Measurements from ENCODE around the gene WDR1. TPM values are rescaled to one million over a fixed set of nuclear protein-coding genes. Genes with fewer than 3 reads are reported as not detected.

The WDR1 gene
- total and polyA plus RNA-seq, 2 donors from 2014 or later: 176 to 313 TPM

- peak; percentile 77 for FAIRE-seq
- peak overlapping the region in 1 of 3 donors; percentile 80 for H3K9ac ChIP-seq (ENCODE audit: low read length in 3 of 3)
- no peaks in the 10 kb centered on the region for H3K27me3 ChIP-seq (ENCODE audit: control insufficient read depth, insufficient read depth, low read length)
- DNase-seq: peak; percentile 64 to 87 (median 83)
- no peaks in the 10 kb centered on the region for H3K9me3 ChIP-seq (ENCODE audit: control insufficient read depth in 2 of 3, insufficient read depth in 1 of 3, low read length in 3 of 3)
- peaks cover 0 to 59% (median 51%) of the 10 kb centered on the region in 3 donors for H3K4me1 ChIP-seq (ENCODE audit: control insufficient read depth in 2 of 3, insufficient read depth in 2 of 3, low read depth in 1 of 3, low read length in 3 of 3)
- H3K4me3 ChIP-seq (ENCODE audit: low read length in 3 of 3): peak overlapping the region in 1 of 3 donors; percentile 6
- peak; percentile 76 for TF ChIP-seq CTCF (IDR thresholded peaks at IDR 0.05; ENCODE audit: borderline replicate concordance, extremely low read depth, insufficient read depth)
- H3K36me3 ChIP-seq (ENCODE audit: control insufficient read depth in 2 of 3, insufficient read depth in 3 of 3, low read length in 3 of 3): peaks cover 5 to 62% (median 48%) of the 10 kb centered on the region in 3 donors
- peak overlapping the region; percentile 90 to 93 for H3K27ac ChIP-seq (ENCODE audit: low read depth in 2 of 2, low read length in 2 of 2)
- intact Hi-C loops (cut with DNase I): no loop called here
Observed at GRCh38 chr4:10089346-10089745, 27.3 kb downstream of the WDR1 start.

GRCh38 chr4:10088135-10089010 is 28.2 kb downstream of the WDR1 start:
- intact Hi-C loops (cut with DNase I): no loop called here
- DNase-seq (peak in 1 of 5 donors; percentile 56), FAIRE-seq (no peak)
- no peak overlapping the region for H3K9ac ChIP-seq (ENCODE audit: low read length in 3 of 3)
- TF ChIP-seq CTCF (IDR thresholded peaks at IDR 0.05; ENCODE audit: borderline replicate concordance, extremely low read depth, insufficient read depth): no peak
- peaks cover 5 to 63% (median 46%) of the 10 kb centered on the region in 3 donors for H3K36me3 ChIP-seq (ENCODE audit: control insufficient read depth in 2 of 3, insufficient read depth in 3 of 3, low read length in 3 of 3)
- no peak overlapping the region for H3K4me3 ChIP-seq (ENCODE audit: low read length in 3 of 3)
- peak overlapping the region; percentile 75 to 93 for H3K27ac ChIP-seq (ENCODE audit: low read depth in 2 of 2, low read length in 2 of 2)
- no peaks in the 10 kb centered on the region for H3K9me3 ChIP-seq (ENCODE audit: control insufficient read depth in 2 of 3, insufficient read depth in 1 of 3, low read length in 3 of 3)
- H3K4me1 ChIP-seq (ENCODE audit: control insufficient read depth in 2 of 3, insufficient read depth in 2 of 3, low read depth in 1 of 3, low read length in 3 of 3): peaks cover 0 to 51% (median 42%) of the 10 kb centered on the region in 3 donors
- H3K27me3 ChIP-seq (ENCODE audit: control insufficient read depth, insufficient read depth, low read length): no peaks in the 10 kb centered on the region

- Histone ChIP-seq H3K9ac (ENCODE audit: low read length in 3 of 3) (no peak overlapping the region), H3K4me1 (ENCODE audit: control insufficient read depth in 2 of 3, insufficient read depth in 2 of 3, low read depth in 1 of 3, low read length in 3 of 3) (peaks cover 0 to 40% (median 31%) of the 10 kb centered on the region in 3 donors), H3K4me3 (ENCODE audit: low read length in 3 of 3) (no peak overlapping the region), H3K27me3 (ENCODE audit: control insufficient read depth, insufficient read depth, low read length) (no peaks in the 10 kb centered on the region), H3K9me3 (ENCODE audit: control insufficient read depth in 2 of 3, insufficient read depth in 1 of 3, low read length in 3 of 3) (no peaks in the 10 kb centered on the region), H3K36me3 (ENCODE audit: control insufficient read depth in 2 of 3, insufficient read depth in 3 of 3, low read length in 3 of 3) (peaks cover 9 to 73% (median 57%) of the 10 kb centered on the region in 3 donors), H3K27ac (ENCODE audit: low read depth in 2 of 2, low read length in 2 of 2) (peak overlapping the region in 1 of 2 donors; percentile 93)
- no peak for FAIRE-seq
- DNase-seq: peak in 1 of 5 donors; percentile 56
- intact Hi-C loops (cut with DNase I): no loop called here
- no peak for TF ChIP-seq CTCF (IDR thresholded peaks at IDR 0.05; ENCODE audit: borderline replicate concordance, extremely low read depth, insufficient read depth)
Observed at GRCh38 chr4:10087152-10087791, 29.3 kb downstream of the WDR1 start.

All from kidney (tissue), 14 donors.